Erythroblast (primary cell): ENCODE measurements around the gene MYLK3.

Experiments used
- DNase-seq, 2 experiments: peaks; one replicate each; lab custom pipeline; 2025; lab: John Stamatoyannopoulos, UW
- GATA1 ChIP-seq: IDR thresholded peaks from 2 replicates; pipeline ENCODE4 v1.6.1; 2011; ENCODE audit warnings: low read depth, mild to moderate bottlenecking, control low read depth, low read length, moderate library complexity
- POLR2A ChIP-seq: IDR thresholded peaks from 2 replicates; pipeline ENCODE4 v1.6.1; 2011; ENCODE audit warnings: mild to moderate bottlenecking, low read length

Gene MYLK3

GRCh38 chr16:46729326-46729995 lies 18.7 kb downstream of the MYLK3 start:
- no peak for DNase-seq
- TF ChIP-seq POLR2A (no peak), GATA1 (no peak)

GRCh38 chr16:46728806-46729205 lies 19.3 kb downstream of the MYLK3 start:
- TF ChIP-seq GATA1: no peak
- no peak for TF ChIP-seq POLR2A
- DNase-seq: no peak

GRCh38 chr16:46727630-46728029 lies 20.5 kb downstream of the MYLK3 start:
- DNase-seq: no peak
- TF ChIP-seq GATA1: no peak
- TF ChIP-seq POLR2A: no peak

- DNase-seq: no peak
- TF ChIP-seq GATA1 (no peak), POLR2A (no peak)
Measured at GRCh38 chr16:46727184-46727583, 21.0 kb downstream of the MYLK3 start.

- no peak for TF ChIP-seq POLR2A
- TF ChIP-seq GATA1: no peak
- no peak for DNase-seq
Measured at GRCh38 chr16:46721885-46722284, 26.3 kb downstream of the MYLK3 start.

GRCh38 chr16:46720619-46721018 lies 27.5 kb downstream of the MYLK3 start:
- no peak for TF ChIP-seq POLR2A
- no peak for TF ChIP-seq GATA1
- no peak for DNase-seq

GRCh38 chr16:46719528-46719927 lies 28.6 kb downstream of the MYLK3 start:
- TF ChIP-seq GATA1 (no peak), POLR2A (no peak)
- DNase-seq: no peak

- no peak for TF ChIP-seq POLR2A
- TF ChIP-seq GATA1: no peak
- no peak for DNase-seq
Measured at GRCh38 chr16:46718214-46718613, 29.9 kb downstream of the MYLK3 start.

- DNase-seq: no peak
- TF ChIP-seq POLR2A (no peak), GATA1 (no peak)
Measured at GRCh38 chr16:46717692-46718091, 30.5 kb downstream of the MYLK3 start.

- TF ChIP-seq GATA1: no peak
- no peak for TF ChIP-seq POLR2A
- DNase-seq: no peak
Measured at GRCh38 chr16:46715769-46716305, 32.3 kb downstream of the MYLK3 start.

GRCh38 chr16:46714797-46715591 lies 33.1 kb downstream of the MYLK3 start:
- no peak for DNase-seq
- TF ChIP-seq GATA1 (no peak), POLR2A (no peak)

- TF ChIP-seq POLR2A: no peak
- TF ChIP-seq GATA1: no peak
- no peak for DNase-seq
Measured at GRCh38 chr16:46713634-46714033, 34.5 kb downstream of the MYLK3 start.

- TF ChIP-seq POLR2A (no peak), GATA1 (no peak)
- DNase-seq: no peak
Measured at GRCh38 chr16:46712911-46713310, 35.2 kb downstream of the MYLK3 start.
